GM10248 (cell line): ENCODE results near the gene CLASP1.
"Not testable (repeated sequence)": the region's sequence is repeated elsewhere in the genome, so short reads cannot be mapped to it uniquely, and the experiment has no call there.

Experiments
- CTCF ChIA-PET: fragments of 300-600 bp; sonication (Branson Sonifier 250); formaldehyde crosslinking; extraction: SDS; loops from one replicate; lab custom pipeline; 2021; ENCODE audit warnings: antibody characterized with exemption; lab: Yijun Ruan, JAX
- POLR2A ChIA-PET: fragments of 350-650 bp; sonication (Branson Sonifier 250); formaldehyde crosslinking; extraction: SDS; loops from one replicate; lab custom pipeline; 2020; ENCODE audit warnings: antibody characterized with exemption; lab: Yijun Ruan, JAX
- DNase-seq: peaks from one replicate; pipeline ENCODE4 v3.0.0; 2012; ENCODE audit errors: extremely low spot score
- CTCF ChIP-seq: IDR thresholded peaks from 2 replicates; pipeline ENCODE4 v1.5.1; 2012; ENCODE audit warnings: mild to moderate bottlenecking, low read depth; ENCODE audit errors: extremely low read depth, missing control alignments, control extremely low read depth

Gene CLASP1

GRCh38 chr2:121483021-121483420 is 166.2 kb downstream of the CLASP1 start:
- TF ChIP-seq CTCF: no peak
- no peak for DNase-seq
- ChIA-PET POLR2A (no interaction called here), CTCF (interaction anchor here (0.7 kb wide), 2 partner anchors 8 to 81 kb away, joined by 3 read pairs; no protein-coding TSS in a partner anchor)

- no peak for TF ChIP-seq CTCF
- ChIA-PET POLR2A (no interaction called here), CTCF (interaction anchor here (1.7 kb wide), 1 partner anchor 47 kb away, joined by 3 read pairs; no protein-coding TSS in a partner anchor)
- DNase-seq: no peak
These were observed 168.4 kb downstream of the CLASP1 start for GRCh38 chr2:121480826-121481225.

GRCh38 chr2:121479882-121480522 is 169.3 kb downstream of the CLASP1 start:
- DNase-seq: no peak
- ChIA-PET POLR2A (no interaction called here), CTCF (interaction anchor here (1.7 kb wide), 1 partner anchor 46 kb away, joined by 3 read pairs; no protein-coding TSS in a partner anchor)
- TF ChIP-seq CTCF: peak; percentile 21

GRCh38 chr2:121478996-121479745 is 170.1 kb downstream of the CLASP1 start:
- no peak for TF ChIP-seq CTCF
- POLR2A ChIA-PET: no interaction called here
- CTCF ChIA-PET: interaction anchor here (1.7 kb wide), 1 partner anchor 45 kb away, joined by 3 read pairs; no protein-coding TSS in a partner anchor
- DNase-seq: no peak

GRCh38 chr2:121478358-121478995 is 170.8 kb downstream of the CLASP1 start:
- DNase-seq, POLR2A ChIA-PET, CTCF ChIA-PET: not testable (repeated sequence)

GRCh38 chr2:121476684-121477083 is 172.6 kb downstream of the CLASP1 start:
- TF ChIP-seq CTCF: no peak
- no peak for DNase-seq
- ChIA-PET CTCF (interaction anchor here (0.9 to 2.0 kb wide), 5 partner anchors 10 to 52 kb away, joined by 3 to 5 read pairs (median 3); no protein-coding TSS in a partner anchor), POLR2A (no interaction called here)
